Measurements from ENCODE around the gene SNORC. TPM values are rescaled to one million over a fixed set of nuclear protein-coding genes. Genes with fewer than 3 reads are reported as not detected.

The SNORC gene
- total and polyA plus RNA-seq, 2 donors from 2014 or later = 2.7 to 3.3 TPM

- Histone ChIP-seq H3K4me1 (ENCODE audit: control insufficient read depth in 2 of 3, insufficient read depth in 2 of 3, low read depth in 1 of 3, low read length in 3 of 3) (peaks cover 0 to 2% (median 0%) of the 10 kb centered on the region in 3 donors), H3K9me3 (ENCODE audit: control insufficient read depth in 2 of 3, insufficient read depth in 1 of 3, low read length in 3 of 3) (peaks cover 2 to 4% (median 2%) of the 10 kb centered on the region in 3 donors), H3K27ac (ENCODE audit: low read depth in 2 of 2, low read length in 2 of 2) (no peak overlapping the region), H3K27me3 (ENCODE audit: control insufficient read depth, insufficient read depth, low read length) (peaks cover 24% of the 10 kb centered on the region), H3K9ac (ENCODE audit: low read length in 3 of 3) (no peak overlapping the region), H3K4me3 (ENCODE audit: low read length in 3 of 3) (no peak overlapping the region), H3K36me3 (ENCODE audit: control insufficient read depth in 2 of 3, insufficient read depth in 3 of 3, low read length in 3 of 3) (no peaks in the 10 kb centered on the region)
- FAIRE-seq (no peak), DNase-seq (peak in 1 of 5 donors; percentile 6)
- TF ChIP-seq CTCF (IDR thresholded peaks at IDR 0.05; ENCODE audit: borderline replicate concordance, extremely low read depth, insufficient read depth) = no peak
- intact Hi-C loops (cut with DNase I) = no loop called here
Measured at GRCh38 chr2:232925153-232925820, 55.2 kb downstream of the SNORC start.

GRCh38 chr2:232925821-232926156 lies 55.7 kb downstream of the SNORC start:
- Histone ChIP-seq H3K27ac (ENCODE audit: low read depth in 2 of 2, low read length in 2 of 2) (no peak overlapping the region), H3K36me3 (ENCODE audit: control insufficient read depth in 2 of 3, insufficient read depth in 3 of 3, low read length in 3 of 3) (no peaks in the 10 kb centered on the region), H3K9me3 (ENCODE audit: control insufficient read depth in 2 of 3, insufficient read depth in 1 of 3, low read length in 3 of 3) (peaks cover 2 to 4% (median 2%) of the 10 kb centered on the region in 3 donors), H3K4me1 (ENCODE audit: control insufficient read depth in 2 of 3, insufficient read depth in 2 of 3, low read depth in 1 of 3, low read length in 3 of 3) (peaks cover 0 to 2% (median 0%) of the 10 kb centered on the region in 3 donors), H3K9ac (ENCODE audit: low read length in 3 of 3) (no peak overlapping the region), H3K27me3 (ENCODE audit: control insufficient read depth, insufficient read depth, low read length) (peaks cover 24% of the 10 kb centered on the region), H3K4me3 (ENCODE audit: low read length in 3 of 3) (no peak overlapping the region)
- no peak for DNase-seq
- no peak for TF ChIP-seq CTCF (IDR thresholded peaks at IDR 0.05; ENCODE audit: borderline replicate concordance, extremely low read depth, insufficient read depth)
- intact Hi-C loops (cut with DNase I) = no loop called here
- no peak for FAIRE-seq

GRCh38 chr2:232926431-232926939 lies 56.4 kb downstream of the SNORC start:
- Histone ChIP-seq H3K27ac (ENCODE audit: low read depth in 2 of 2, low read length in 2 of 2) (no peak overlapping the region), H3K36me3 (ENCODE audit: control insufficient read depth in 2 of 3, insufficient read depth in 3 of 3, low read length in 3 of 3) (no peaks in the 10 kb centered on the region), H3K9ac (ENCODE audit: low read length in 3 of 3) (no peak overlapping the region), H3K27me3 (ENCODE audit: control insufficient read depth, insufficient read depth, low read length) (peaks cover 24% of the 10 kb centered on the region), H3K9me3 (ENCODE audit: control insufficient read depth in 2 of 3, insufficient read depth in 1 of 3, low read length in 3 of 3) (peaks cover 2 to 4% (median 2%) of the 10 kb centered on the region in 3 donors), H3K4me3 (ENCODE audit: low read length in 3 of 3) (no peak overlapping the region), H3K4me1 (ENCODE audit: control insufficient read depth in 2 of 3, insufficient read depth in 2 of 3, low read depth in 1 of 3, low read length in 3 of 3) (peaks cover 0 to 2% (median 0%) of the 10 kb centered on the region in 3 donors)
- intact Hi-C loops (cut with DNase I) = no loop called here
- DNase-seq (peak in 1 of 5 donors; percentile 40), FAIRE-seq (no peak)
- no peak for TF ChIP-seq CTCF (IDR thresholded peaks at IDR 0.05; ENCODE audit: borderline replicate concordance, extremely low read depth, insufficient read depth)
